ENCODE data around the gene HERC2. TPM values are rescaled to one million over a fixed set of nuclear protein-coding genes. Genes with fewer than 3 reads are reported as not detected.
"Not testable (repeated sequence)": the region's sequence is repeated elsewhere in the genome, so short reads cannot be mapped to it uniquely, and the experiment has no call there.

Gene HERC2
- total RNA-seq, 4 donors from 2014 or later = 14.1 to 98.3 (median 58.6) TPM

- H3K4me3 ChIP-seq; H3K9me3 ChIP-seq; DNase-seq; intact Hi-C loops (cut with DNase I; ENCODE audit: low total_unique reads); H3K4me1 ChIP-seq; H3K27me3 ChIP-seq; H3K36me3 ChIP-seq; H3K27ac ChIP-seq: not testable (repeated sequence)
These were observed 125.4 kb downstream of the HERC2 start for GRCh38 chr15:28196581-28196980.

- Histone ChIP-seq H3K36me3 (peaks cover 0 to 3% of the 10 kb centered on the region in 2 donors), H3K9me3 (no peaks in the 10 kb centered on the region), H3K4me3 (no peak overlapping the region), H3K4me1 (no peaks in the 10 kb centered on the region), H3K27ac (no peak overlapping the region), H3K27me3 (no peaks in the 10 kb centered on the region)
- TF ChIP-seq POLR2A (IDR thresholded peaks at IDR 0.05) = no peak
- TF ChIP-seq, protein P1, sequence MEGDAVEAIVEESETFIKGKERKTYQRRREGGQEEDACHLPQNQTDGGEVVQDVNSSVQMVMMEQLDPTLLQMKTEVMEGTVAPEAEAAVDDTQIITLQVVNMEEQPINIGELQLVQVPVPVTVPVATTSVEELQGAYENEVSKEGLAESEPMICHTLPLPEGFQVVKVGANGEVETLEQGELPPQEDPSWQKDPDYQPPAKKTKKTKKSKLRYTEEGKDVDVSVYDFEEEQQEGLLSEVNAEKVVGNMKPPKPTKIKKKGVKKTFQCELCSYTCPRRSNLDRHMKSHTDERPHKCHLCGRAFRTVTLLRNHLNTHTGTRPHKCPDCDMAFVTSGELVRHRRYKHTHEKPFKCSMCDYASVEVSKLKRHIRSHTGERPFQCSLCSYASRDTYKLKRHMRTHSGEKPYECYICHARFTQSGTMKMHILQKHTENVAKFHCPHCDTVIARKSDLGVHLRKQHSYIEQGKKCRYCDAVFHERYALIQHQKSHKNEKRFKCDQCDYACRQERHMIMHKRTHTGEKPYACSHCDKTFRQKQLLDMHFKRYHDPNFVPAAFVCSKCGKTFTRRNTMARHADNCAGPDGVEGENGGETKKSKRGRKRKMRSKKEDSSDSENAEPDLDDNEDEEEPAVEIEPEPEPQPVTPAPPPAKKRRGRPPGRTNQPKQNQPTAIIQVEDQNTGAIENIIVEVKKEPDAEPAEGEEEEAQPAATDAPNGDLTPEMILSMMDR (IDR thresholded peaks at IDR 0.05) = no peak
- no peak for DNase-seq
- intact Hi-C loops (cut with DNase I; ENCODE audit: low total_unique reads) = no loop called here
These were observed 129.2 kb downstream of the HERC2 start for GRCh38 chr15:28192772-28193171.

- intact Hi-C loops (cut with DNase I; ENCODE audit: low total_unique reads) = no loop called here
These were observed 130.1 kb downstream of the HERC2 start for GRCh38 chr15:28191832-28192231.

GRCh38 chr15:28190391-28191174 lies 131.4 kb downstream of the HERC2 start:
- Histone ChIP-seq H3K27me3 (no peaks in the 10 kb centered on the region), H3K4me1 (no peaks in the 10 kb centered on the region), H3K4me3 (no peak overlapping the region), H3K36me3 (peaks cover 0 to 3% of the 10 kb centered on the region in 2 donors), H3K27ac (no peak overlapping the region), H3K9me3 (no peaks in the 10 kb centered on the region)
- TF ChIP-seq POLR2A (IDR thresholded peaks at IDR 0.05) = no peak
- TF ChIP-seq, protein P1 (IDR thresholded peaks at IDR 0.05) = no peak
- no peak for DNase-seq
- intact Hi-C loops (cut with DNase I; ENCODE audit: low total_unique reads) = no loop called here

More at GRCh38 chr15:28191832-28192231, 130.1 kb downstream of the HERC2 start:
- H3K27ac ChIP-seq = no peak overlapping the region
- no peaks in the 10 kb centered on the region for H3K4me1 ChIP-seq
- H3K9me3 ChIP-seq = no peaks in the 10 kb centered on the region
- no peak overlapping the region for H3K4me3 ChIP-seq
- no peak for TF ChIP-seq POLR2A (IDR thresholded peaks at IDR 0.05)
- TF ChIP-seq, protein P1 (IDR thresholded peaks at IDR 0.05) = no peak
- peaks cover 0 to 3% of the 10 kb centered on the region in 2 donors for H3K36me3 ChIP-seq
- peak in 1 of 2 donors; percentile 18 for DNase-seq
- H3K27me3 ChIP-seq = no peaks in the 10 kb centered on the region

DNA sequence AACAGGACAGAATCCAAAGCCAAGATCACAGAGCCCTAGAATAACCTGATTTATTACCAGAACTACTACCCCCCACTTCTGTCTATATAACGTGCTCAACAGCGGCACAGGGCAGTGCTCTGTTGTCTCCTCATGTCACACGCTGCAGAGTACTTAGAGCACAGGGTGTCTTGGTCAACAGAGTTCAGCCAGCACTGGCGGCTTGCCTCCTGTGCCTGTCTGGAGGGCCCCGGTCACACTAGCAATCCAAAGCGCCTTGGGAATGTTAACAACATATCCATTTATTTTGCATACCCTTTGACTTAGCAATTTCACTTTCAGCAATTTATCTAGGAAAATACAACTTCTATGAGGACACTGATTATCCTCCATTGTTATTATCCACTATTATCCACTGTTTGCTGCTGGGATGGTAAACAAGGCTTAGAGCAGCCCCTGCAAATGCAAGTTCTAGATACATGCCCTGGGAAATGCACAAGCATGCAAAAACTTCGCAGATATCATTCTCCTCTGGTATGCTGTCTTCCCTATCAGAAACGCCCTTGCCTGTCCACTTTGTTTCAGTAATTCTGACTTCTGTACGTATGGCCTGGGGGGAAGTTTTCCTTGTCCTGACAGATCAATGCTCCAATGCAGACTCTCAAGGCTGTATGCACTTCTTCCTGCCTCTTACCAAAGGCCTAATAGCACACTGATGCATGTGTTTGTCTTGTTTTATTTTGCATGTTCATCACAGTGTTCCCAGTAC lies 136.7 kb downstream of the HERC2 start:
- no peaks in the 10 kb centered on the region for H3K36me3 ChIP-seq
- intact Hi-C loops (cut with DNase I; ENCODE audit: low total_unique reads) = no loop called here
- no peak for DNase-seq
- TF ChIP-seq, protein P1 (IDR thresholded peaks at IDR 0.05) = no peak
- TF ChIP-seq POLR2A (IDR thresholded peaks at IDR 0.05) = no peak
- no peak overlapping the region for H3K27ac ChIP-seq
- H3K27me3 ChIP-seq = no peaks in the 10 kb centered on the region
- no peaks in the 10 kb centered on the region for H3K9me3 ChIP-seq
- no peaks in the 10 kb centered on the region for H3K4me1 ChIP-seq
- H3K4me3 ChIP-seq = no peak overlapping the region

Measured in uterus (tissue), 4 donors.